CD4-positive, alpha-beta T cell treated with Interferon alpha-2 for 1 hour (primary cell): ENCODE measurements around the gene GRB10.

ENCODE experiments used
- DNase-seq, 2 donors: peaks; one replicate each; pipeline ENCODE4 v3.0.0-alpha.2; 2020 to 2022

The GRB10 gene

GRCh38 chr7:50629238-50629901 is 153.3 kb downstream of the GRB10 start:
- DNase-seq: no peak

DNA sequence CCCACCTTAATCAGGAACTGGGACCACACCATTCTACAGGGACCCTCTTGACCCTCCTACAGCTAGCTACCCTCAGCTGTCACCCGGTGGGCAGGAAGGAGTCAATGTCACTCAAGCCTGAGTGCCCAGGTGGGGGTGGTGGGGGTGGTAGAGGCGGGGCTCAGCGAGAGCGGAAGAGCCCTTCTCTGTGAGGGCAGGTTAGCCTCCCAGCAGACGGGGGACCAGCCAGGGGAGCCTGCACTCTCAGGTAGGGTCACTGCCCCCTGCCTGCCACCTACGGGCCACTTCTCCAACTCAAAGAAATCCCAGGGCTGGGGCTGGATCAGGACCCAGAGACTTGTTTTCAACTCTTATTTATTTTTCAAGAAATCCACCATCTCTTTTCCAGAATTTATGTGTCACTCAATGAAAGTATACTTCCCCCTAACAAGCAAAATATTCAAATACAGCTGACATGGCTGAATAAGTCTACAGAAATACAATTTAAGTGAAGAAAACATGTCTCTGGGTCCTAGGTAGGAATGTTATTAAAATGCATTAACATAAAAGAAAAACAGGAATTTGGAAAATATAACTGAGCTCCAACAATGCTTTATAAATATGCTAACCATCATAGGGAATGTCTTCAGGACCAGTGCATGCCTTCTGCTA is 154.1 kb downstream of the GRB10 start:
- no peak for DNase-seq

DNA sequence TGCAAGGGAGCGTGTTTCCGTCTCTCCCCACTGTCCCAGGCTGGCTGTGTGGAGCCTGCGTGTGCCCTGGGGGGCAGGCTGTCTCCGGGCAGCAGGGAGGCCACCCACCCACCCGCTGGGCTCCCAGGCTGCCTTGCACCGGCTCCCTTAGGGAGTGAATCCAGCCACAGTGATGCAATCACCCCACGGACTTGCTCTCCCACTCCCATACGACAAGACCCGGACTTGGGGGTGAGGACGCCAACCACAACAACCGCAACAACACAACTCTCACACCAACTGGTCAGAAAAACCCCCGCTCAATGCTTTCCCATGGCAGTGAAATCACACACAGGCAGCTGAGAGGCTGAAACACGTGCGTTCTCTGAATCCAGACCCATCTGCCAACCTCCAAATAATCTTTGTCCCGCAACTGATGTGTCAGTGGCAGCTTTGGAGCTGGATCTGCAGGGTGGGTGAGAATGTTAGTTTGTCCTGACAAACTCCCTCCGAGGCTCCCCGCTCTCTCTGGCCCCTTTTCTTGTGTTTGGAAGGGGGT is 154.8 kb downstream of the GRB10 start:
- DNase-seq: no peak

GRCh38 chr7:50626286-50626685 is 156.4 kb downstream of the GRB10 start:
- no peak for DNase-seq

GRCh38 chr7:50625360-50625759 is 157.3 kb downstream of the GRB10 start:
- no peak for DNase-seq

DNA sequence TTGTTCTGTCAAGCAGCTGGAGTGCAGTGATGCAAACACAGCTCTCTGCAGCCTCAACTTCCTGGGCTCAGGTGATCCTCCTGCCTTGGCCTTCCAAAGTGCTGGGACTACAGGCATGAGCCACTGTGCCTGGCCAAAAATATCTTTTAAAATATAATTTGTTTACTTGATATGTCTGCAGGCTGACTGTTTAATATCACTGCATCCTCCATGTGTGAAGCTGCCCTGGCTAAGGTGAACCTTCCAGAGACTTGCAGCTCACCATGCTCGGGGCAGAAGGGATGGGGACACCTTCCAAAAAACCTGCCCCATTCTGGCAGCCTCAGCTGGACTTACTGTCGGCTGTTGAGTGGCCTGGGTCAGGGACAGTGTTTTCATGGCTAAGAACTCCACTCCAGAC is 159.9 kb downstream of the GRB10 start:
- no peak for DNase-seq

DNA sequence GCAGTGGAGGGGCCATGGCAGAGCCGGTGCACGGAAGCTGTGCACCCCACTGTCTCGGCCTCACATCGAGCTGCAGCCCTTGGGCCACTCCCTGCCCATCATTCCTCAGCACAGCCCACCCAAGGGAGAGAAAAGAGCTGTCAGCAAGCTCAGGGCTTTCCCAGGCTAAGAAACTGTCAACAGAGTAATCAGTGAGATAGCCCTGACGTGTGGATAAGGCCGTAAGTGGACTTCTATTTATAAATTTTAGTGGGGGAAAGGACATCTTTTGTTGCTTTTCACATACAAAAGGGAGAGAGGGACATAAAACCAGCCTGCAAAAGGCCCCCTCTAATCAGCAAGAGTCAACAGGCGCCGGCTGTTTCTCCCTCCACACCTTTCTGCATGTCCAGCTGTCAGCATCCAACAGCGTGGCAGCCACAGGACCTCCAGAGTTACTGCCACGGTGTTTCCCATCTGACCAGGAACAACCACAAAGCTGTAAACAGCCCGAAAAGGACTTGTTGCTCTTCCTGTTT is 160.7 kb downstream of the GRB10 start:
- no peak for DNase-seq

DNA sequence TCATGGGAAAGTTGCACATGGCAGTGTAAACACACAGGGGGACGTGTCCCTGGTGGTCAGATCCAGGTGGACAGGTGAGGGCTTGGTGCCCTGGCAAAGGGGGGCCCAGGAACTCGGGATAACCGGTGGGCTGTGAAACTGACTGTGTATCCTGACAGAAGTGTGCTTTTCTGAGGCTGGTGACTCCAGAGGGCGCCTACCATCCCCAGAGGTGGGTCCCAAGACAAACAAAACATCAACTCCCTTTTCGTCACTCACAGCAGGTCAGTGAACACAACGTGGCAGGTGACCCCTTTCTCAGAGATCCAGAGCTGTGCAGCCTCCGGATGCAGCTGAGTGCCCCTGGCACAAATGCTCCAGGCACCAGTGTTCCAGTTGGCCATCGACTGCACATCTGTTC is 161.5 kb downstream of the GRB10 start:
- no peak for DNase-seq

DNA sequence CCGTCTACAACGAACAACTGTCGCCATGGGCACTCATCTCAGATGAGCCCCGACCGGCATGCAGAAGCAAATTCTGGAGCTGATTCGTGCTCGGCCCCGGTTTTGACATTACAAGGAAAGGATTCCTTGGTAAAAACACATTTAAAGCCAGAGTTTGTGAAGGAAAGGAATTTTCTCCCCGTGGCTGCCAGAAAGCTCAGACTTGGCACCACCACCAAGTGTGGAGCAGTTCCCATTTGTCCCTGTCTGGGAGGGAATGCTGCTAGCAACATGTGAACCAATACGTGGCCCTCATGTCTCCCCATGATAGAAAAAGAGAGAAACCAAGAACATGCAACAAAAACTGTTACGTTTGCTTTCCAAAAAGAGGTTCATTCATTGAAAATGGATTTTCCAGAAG is 162.3 kb downstream of the GRB10 start:
- no peak for DNase-seq

DNA sequence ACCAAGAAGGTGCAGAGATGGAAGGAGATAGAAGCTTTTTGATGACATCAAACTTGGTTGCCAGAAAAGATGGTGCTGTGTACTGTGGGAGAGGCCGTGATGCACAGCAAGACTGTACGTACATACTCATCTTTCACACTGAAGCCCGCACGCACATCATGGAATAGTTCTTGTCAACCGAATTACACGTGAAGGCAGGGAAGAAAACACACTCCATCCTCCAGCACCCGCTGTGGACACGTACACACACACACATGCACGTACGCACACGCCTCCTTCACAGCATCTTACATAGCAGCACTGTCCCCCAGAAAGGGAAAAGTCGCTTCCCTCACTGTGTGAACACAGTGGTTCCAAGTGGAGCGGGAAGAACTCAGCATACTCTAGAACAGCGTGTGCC is 163.0 kb downstream of the GRB10 start:
- no peak for DNase-seq

DNA sequence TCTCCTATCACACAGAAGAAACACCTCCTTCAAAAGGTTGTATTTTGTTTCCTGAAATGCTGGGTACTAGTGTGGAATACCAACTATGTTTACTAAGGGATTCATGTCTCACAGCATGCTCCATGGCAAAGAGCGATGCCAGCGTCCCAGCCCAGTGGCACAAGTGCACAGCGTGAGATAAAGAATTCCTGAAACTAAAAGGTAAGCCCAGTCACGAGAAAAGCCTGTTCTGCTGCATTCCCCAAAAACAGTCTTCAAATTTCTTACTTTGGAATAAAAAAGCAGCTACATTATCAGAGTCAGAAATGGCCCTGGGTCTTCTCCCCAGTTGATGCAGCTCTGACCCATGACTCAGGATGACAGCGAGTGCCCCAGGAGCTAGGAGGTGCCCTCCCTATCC is 164.4 kb downstream of the GRB10 start:
- DNase-seq: no peak

DNA sequence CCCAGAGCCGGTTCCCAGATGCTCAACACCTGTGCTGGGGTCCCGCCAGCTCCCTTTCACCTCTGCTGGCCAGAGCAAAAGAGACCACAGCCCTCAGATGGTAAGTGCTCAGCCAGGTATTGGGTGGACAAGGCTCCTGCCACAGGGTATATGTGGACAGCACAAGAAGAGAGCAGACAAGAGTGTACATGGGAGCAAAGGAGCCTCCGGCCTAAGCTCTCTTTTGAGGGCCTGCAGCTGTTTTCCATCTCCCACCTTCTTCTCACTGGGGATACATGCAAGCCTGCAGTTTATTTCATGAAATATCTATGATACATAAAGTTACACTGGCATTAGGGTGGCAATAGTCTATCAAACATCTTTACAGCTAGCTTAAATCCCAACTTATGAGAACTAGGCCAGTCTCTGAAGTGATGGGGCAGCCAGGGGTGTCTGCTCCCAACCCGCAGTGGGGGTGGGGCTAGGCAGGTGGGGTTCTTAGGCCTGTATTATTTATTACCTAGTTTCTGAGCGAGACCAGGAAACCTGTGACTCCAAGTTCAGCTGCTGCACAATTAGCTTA is 167.1 kb downstream of the GRB10 start:
- no peak for DNase-seq

DNA sequence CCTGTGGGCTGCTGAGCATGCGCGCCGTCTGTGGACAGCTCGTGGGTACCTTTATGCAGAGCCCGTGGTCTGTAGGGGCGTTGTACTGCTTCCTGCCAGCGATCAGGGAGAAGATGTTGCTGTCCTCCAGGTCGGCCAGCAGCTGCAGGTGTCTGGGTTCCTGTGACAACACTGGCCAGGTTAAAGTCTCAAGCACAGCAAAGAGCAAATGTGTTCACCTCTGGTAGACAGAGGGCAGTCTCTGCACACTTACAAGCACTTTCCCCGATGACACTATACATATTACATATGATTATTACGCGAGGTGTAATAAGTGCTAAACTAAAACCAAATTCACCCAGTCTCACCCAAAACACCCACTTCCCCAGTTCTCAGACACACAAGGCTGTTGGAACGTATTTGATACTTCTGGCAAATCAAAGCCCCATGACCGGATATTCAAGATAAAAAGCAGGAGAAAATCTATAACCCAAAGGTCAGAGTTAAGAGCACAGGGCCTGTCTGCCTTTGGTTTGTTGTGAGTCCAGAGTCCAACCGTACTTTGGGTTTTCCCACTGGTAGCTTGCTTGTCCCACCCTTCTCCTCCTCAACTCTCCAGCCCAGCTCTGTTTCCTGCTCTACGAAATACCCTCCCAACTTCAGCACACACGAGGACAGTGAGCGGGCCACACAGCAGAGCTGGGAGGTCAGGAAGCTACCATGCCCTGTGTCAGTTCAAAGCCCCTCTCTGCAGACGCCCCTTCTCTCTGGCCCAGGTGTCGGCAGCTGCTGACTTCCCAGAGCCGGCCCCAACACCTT is 167.8 kb downstream of the GRB10 start:
- peak in 1 of 2 donors; percentile 38 for DNase-seq

DNA sequence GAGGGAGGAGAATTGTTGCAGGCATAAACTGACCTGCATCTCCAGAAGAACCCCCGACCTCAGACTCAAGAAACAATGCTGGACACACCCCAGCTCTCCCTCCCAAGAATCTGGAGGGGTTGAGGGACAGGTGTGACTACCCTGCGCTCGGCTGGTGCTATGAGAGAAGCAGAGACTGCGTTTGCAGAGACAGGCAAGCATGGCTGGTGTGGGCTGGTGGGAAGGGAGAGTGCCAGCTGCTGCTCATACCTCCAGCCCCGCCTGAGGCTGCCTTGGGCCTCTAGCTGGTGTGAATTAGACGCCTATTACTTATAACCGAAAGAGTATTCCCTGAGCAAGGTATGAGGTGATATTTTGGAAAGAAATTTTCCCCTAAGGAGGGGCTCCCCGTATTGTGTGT is 169.2 kb downstream of the GRB10 start:
- no peak for DNase-seq

- no peak for DNase-seq
Measured at GRCh38 chr7:50612704-50613103, 170.0 kb downstream of the GRB10 start.

GRCh38 chr7:50610521-50611277 is 172.0 kb downstream of the GRB10 start:
- DNase-seq: peak; percentile 23 to 72

GRCh38 chr7:50608196-50608906 is 174.3 kb downstream of the GRB10 start:
- peak in 1 of 2 donors; percentile 61 for DNase-seq

- DNase-seq: no peak
Measured at GRCh38 chr7:50607524-50608125, 175.1 kb downstream of the GRB10 start.

DNA sequence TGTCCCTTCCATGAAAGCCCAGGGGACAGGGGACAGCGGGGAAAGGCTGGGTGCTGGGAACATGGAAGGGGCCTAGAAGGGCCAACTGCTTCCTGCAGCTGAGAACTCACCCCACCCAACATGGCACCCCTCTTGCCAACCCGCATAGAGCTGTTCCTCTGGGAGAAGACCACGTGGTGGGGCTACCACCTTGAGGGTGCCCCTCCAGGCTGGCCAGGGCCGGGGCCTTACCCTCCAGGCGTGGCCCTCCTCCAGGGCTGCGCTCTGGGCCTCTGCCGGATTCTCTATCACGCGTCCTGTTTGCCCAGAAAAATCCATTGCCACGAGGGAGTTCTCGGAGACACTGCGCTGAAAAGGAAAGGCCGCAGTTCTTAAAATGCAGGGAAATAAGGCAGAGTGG is 177.6 kb downstream of the GRB10 start:
- DNase-seq: no peak

DNA sequence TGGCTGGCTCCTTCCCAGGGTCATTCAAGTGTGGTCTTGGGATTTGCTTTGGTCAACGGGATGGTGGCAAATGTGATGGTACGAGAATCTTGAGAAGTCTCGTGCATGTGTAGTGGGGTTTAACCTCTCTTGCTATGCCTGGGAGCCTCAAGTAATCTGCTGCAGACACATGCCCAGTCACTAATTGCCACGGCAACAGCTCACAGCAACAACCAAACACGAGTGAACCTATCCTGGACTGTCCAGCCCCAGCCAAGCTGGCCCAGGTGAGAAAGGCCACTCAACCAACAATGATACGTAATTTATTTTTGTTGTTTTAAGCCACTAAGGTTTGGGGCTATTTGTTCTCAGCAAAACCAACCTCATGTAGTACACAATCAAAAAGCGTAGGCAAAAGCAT is 179.4 kb downstream of the GRB10 start:
- DNase-seq: no peak

DNA sequence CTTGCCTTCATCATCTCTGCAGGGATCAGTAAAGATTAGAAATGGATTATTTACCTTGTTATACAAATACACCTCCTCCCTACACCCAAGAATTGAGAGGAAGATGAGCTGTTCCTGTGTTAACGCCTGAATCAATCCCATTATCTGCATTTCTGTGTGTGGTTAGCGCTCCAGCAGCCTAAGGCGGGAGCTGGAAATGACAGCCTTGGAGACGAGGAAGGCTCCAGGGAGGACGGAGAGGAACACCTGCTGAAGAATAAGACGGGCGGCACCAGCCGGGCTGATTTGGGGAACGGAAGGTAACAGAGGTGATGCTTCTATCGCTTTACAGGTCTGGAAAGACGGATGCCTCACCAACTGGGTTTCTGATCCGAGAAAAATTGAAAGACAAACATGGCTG is 183.3 kb downstream of the GRB10 start:
- DNase-seq: no peak
